Measurements from ENCODE around the gene DNMT3B.
"Not testable (repeated sequence)": the region's sequence is repeated elsewhere in the genome, so short reads cannot be mapped to it uniquely, and the experiment has no call there.

Gene DNMT3B

DNA sequence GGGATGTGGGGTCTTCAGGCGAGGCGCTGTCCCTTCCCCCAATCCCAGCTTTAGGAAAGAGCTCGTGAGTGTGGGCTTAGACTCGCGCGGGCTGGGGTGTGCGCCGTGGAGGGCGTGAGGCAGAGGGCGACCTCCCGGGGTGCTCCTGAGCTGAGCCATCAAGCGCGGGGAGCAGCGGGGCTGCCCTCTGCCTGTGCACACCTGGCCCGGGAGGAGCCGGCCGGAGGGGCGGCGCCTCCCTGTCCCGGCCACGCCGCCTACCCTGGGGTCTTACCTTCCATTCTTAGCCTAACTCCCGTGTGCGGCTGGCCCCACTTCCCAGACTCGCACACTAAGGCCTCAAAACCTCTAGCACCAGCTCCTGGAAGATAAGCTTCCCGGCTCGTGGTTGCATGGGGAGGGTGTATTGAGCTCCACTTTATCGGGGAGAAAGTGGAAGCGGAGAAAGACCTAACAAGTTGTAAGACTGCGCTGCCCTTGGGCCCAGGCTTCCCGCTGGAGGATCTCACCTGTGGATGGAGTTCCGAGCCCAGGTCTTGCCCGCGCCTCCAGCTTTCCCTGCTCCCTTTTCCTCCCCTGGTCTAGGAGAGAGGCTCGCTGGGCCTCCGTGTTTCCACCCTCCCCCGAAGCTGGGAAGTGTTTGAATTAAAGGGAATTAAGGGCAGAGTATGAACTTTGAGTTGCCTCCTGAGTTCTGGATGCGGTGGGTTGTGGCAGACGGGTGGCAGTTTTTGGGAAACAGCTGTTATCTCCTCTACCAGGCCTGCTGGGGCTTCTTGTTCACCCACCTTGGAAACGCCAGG lies 1.2 kb downstream of the DNMT3B start:
- no peak for DNase-seq

DNA sequence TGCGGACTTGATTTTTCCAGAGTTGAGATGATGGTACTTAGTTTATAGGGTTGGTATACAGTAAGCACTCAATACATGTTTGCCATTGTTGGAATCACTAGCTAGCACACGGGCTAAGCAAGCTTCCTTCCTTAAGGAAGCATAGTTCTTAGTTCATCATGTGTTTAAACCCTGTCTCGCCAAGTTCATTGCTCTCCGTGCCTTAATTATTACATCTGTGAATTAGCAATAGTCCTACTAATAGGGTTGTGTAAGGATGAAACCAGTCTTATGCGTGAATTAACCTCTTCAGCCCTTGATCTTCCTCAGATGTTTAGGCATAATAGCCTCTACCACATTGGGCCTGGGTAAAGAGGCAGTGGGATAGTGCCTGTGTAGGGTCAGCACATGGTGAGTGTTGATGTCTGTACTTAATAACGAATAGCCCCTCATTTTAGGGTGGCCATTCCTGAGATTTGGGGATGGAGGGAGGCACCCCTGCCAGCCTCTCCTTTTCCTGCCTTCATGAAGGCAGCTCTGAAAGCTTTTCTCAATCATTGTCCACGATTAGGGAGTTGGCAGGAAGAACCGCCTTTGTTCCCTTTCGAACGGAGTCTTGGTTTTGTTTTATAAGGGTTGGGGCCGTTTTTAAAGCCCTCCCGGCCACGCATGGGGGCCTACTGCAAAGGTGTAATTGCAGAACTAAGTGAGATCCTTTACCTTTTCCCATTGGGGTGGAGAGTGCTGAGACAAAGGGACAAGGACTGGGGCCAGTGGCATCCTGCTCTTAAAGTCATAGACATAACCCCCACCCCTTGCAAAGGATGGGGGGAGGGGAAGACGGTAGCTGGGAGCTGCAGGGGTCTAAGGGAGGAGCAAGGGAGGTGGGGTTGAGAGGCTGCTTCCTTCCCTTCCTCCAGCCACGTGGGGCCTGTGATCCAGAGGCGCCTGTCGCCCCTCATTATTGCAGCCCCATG lies 2.1 kb downstream of the DNMT3B start:
- DNase-seq = no peak

DNA sequence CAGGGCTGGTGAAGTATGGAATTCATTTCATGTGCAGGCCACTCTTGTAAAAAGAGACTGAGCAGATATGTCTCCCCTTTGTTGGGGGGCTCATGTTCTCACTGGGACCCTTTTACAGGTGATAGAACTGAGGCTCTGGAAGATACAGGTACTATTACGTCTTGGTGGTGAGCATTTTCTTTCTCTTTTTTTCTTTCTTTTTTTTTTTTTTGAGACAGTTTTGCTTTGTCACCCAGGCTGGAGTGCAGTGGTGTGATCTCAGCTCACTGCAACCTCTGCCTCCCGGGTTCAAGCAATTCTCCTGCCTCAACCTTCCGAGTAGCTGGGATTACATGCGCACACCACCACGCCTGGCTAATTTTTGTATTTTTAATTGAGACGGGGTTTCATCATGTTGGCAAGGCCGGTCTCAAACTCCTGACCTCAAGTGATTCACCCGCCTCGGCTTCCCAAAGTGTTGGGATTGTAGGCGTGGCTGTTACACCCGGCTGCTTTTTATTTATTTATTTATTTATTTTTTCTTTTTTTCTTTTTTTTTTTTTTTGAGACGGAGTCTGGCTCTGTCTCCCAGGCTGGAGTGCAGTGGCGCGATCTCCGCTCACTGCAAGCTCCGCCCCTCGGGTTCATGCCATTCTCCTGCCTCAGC lies 3.2 kb downstream of the DNMT3B start:
- DNase-seq = not testable (repeated sequence)

DNA sequence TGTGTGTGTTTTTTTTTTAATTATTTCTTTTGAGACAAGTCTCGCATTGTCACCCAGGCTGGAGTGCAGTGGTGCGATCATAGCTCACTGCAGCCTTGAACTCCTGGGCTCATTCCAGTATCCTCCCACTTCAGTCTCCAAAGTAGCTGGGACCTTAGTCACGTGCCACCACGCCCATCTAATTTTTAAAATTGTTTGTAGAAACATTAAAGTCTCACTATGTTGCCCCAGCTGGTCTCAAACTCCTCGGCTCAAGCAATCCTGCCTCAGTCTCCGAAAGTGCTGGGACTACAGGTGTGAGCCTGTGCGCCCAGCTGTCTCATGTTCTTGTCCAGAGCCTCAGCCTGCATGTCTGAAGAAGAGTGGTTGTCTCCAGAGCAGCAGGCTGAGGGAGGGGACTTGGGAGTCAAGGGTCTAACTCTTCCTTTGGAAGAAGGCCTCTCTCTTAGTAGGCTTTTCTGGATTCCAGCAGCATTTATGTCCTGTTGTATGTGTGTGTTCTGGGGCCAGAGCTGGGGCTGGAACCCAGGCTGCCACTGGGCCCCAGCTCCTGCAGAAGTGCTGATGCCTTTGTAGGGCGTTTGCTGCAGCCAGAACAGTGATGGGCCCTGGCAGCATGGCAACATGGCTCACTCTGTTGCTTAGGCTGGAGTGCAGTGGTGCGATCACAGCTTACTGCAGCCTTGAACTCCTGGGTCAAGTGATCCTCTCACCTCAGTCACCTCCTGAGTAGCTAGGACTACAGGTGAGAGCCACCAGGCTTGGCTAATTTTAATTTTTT lies 5.4 kb downstream of the DNMT3B start:
- no peak for DNase-seq

DNA sequence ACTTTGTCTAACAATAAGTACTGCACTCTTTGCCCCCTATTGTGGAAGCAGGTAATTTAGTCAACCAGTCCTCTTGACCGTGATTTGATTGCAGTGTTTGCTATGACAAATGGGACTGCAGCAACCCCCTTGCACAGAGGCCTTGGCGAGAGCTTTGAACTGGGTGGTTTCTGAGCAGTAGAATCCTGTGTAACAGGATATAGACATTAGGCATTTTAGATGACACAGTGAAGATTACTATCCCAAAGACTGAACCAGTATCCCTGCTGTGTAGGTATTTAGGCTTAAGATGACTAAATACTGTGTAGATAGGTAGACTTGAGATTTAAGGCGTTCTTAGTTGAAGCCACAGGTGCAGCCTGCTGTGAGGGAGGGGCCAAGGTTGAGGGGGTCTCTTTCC lies 9.9 kb downstream of the DNMT3B start:
- no peak for DNase-seq

DNA sequence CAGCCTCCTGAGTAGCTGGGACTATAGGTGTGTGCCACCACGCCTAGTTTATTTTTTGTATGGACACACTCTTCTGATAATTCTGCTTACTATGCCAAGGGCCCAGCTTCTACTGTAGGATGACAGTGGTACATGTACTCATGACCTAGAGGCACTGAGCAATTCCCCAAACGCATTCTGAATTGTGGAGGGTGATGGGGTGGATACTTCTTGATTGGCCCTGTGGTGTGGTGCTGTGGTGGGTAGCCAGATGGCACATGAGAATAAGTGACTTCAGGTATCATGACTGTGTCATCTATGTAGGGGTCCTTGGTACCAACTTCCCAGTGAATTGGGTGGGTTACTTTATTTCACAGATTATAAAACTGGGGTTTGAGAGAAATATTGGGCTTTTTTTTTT lies 11.0 kb downstream of the DNMT3B start:
- no peak for DNase-seq

DNA sequence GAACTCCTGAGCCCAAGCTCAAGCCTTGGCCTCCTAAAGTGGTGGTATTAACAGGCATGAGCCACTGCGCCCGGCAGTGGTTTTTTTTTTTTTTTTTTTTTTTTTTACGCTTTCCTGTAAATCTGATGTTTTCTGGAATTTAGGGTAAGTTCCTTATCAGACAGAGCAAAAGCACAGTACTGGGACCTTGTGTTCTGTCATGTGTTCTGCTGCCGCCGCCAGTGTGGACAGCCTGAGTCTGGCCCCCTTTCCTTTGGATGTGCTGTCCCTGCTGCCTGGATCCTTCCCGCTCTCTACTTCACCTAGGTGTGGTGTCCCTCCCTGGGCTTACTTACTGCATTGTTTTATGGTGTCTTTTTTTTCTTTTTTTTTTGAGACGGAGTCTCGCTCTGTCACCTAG lies 11.7 kb downstream of the DNMT3B start:
- DNase-seq = no peak

DNA sequence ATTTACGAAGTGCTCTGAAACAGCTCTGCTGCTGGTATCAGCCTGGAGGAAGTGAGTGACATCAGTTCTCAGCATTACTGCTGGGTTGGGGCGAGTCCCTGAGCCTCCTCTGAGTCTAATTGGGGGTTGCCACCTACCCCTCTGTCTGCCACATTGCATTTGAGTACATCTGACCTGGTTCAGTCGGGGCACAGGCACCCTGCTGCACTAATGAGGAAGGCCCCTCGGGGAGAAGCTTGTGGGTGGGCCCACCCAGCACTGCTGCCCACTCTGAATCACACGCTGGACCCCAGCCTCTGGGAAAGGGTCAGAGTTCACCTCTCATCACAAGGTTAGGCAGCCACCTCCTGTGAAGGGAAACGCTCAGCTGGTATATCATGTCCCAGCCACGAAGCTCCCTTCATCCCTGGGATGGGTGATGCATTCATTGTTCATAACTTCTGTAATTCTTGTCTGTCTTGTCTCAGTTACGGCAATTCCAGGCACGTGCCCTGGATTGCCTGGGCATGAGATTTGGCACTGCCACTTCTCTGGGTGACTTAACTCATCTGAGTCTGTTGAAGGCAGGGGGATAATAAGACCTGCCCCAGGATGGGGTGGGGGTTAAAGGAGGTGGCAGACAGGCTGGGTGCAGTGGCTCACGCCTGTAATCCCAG lies 13.3 kb downstream of the DNMT3B start:
- no peak for DNase-seq

DNA sequence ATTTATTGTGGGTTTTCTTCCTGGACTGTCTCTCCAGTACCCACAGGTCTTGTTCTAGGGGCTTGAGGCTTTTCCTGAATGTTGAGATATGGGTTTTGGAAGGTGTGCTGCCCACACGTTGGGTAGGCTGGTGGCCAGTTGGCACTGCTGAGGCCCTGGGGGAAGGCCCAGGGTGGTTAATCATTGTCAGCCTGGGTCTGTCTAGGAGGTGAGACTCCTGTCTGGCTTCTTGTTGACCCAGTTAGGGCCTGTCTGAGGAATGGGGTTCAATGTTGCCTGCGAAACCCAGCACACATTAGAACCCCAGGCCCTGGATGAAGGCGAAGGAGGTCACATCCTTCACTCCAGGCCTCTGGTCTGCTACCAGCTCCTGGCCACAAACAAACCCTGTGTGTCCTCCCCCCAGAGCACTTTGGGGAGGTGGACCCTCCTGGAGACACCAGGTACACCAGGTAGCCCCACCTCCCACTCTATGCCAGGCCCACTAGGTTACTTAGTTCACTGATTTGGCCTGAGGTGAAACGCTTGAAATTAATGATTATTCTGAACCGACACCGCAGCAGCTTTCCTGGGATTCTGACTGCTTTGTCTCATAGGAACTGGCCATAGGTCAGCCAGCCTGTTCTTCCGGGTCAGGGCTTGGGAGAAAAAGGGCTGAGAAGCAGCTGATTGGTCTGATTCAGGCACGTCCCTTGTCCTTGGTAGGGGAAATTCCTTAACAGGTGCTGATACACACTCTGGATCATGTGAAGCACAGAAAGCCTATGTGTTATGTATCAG lies 15.2 kb downstream of the DNMT3B start:
- no peak for DNase-seq

DNA sequence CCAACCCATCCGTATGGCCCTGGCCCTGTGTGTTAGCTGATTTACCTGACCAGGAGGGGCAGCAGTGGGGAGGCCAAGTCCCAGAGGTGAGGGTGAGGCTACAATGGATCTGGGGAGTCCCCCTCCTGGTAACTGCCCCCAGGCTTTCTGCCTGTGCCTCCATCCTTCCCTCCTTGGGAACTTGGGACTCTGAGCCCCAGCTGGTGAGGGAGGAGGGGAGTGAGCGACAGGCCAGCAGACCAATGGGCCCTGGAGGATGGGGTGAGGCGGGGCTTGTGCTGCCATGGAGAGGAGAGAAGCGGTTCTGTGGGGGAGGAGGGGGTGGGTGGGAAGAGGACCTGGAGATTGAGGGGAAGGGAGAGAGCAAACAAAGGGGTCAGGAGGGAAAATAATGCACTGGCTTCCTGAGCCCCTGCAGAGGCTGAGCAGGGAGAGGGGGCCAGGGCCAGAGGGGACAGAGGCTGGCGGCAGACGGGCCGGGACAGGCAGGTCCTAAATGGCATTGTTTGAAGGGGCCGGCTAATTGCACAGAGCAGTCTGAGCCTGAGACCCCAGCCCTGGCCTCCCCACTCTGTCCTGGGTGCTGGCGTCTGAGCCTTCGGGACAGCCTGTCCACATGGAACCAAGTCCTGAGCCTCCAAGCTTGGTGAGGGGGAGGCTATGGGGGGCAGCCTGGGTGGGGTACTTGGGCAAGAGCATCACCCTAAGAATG lies 17.5 kb downstream of the DNMT3B start:
- no peak for DNase-seq

DNA sequence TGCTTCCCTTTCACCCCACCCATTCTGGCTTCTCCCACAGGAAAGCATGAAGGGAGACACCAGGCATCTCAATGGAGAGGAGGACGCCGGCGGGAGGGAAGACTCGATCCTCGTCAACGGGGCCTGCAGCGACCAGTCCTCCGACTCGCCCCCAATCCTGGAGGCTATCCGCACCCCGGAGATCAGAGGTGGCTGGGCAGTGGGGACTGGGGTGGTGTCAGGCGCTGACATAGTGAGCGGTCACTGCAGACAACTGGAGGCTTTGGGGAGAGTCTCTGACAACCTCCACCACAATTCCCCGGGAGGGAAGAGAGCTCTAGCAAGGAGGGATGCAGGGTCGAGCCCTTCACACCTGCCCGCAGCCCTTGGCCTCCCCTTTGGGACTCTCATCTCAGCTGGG lies 18.1 kb downstream of the DNMT3B start:
- no peak for DNase-seq

DNA sequence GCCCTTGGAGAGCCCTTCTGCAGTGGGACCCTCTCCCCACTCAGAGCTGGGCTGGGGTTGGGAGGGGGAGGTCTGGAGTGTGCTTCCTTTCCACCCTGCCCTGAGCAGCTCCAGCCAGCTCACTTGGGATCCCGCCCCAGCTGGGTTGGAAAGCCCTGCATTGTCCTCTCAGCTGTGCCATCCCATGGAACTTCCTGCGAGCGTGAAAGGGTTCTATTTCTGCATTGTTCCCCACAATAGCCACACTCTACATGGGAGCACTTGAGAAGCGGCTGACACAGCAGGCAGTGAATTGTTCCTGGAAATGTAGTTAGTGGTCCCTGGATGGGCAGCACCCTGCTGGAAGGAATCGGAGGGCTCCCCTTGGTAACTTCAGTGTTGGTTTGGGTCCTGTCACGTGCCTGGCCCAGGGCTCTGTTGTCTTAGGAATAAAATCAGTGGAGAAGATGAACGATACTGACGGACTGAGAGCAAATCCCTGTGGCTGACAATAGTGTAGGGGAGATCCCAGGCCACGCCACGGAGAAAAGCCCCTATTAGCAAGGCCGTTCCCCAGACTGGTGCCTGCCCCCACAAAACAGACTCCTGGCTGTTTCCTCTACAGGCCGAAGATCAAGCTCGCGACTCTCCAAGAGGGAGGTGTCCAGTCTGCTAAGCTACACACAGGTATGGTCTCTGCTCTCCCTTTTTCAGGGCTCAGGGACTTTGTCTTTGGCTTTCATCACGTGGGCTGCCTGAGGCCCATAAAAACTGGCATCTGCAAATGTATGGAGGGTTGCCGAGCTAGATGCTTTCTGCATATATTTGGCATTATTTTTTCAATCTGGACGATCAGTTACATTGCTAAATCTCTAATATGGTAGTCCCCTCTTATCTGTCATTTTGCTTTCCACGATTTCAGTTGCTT lies 18.8 kb downstream of the DNMT3B start:
- no peak for DNase-seq

DNA sequence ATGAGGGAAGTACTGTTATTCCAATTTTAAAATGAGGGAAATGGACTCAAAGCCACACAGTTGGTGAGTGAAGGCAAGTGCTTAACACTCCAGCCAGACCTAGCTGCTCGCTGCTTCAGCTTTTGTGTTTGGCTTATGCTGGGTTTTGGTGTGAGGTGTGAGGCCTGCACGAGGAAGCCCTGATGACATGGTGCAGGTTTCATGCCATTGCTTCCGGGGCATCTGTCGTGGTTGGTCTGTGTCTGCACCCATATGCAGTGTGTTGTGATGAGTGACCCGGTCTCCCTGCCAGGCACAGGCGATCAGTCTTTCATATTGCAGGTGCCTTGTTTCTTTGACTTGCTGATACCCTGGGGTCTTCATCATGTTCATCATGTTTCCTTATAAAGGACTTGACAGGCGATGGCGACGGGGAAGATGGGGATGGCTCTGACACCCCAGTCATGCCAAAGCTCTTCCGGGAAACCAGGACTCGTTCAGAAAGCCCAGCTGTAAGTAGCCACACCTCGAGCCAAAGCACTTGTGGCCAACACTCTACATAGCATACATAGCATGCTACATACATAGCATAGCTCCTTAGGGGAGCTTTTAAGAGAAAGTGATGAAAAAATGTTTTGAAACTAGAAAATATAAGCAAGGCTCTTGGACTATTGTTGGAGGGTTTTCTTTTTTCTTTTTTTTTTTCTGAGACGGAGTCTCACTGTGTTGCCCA lies 22.3 kb downstream of the DNMT3B start:
- no peak for DNase-seq

DNA sequence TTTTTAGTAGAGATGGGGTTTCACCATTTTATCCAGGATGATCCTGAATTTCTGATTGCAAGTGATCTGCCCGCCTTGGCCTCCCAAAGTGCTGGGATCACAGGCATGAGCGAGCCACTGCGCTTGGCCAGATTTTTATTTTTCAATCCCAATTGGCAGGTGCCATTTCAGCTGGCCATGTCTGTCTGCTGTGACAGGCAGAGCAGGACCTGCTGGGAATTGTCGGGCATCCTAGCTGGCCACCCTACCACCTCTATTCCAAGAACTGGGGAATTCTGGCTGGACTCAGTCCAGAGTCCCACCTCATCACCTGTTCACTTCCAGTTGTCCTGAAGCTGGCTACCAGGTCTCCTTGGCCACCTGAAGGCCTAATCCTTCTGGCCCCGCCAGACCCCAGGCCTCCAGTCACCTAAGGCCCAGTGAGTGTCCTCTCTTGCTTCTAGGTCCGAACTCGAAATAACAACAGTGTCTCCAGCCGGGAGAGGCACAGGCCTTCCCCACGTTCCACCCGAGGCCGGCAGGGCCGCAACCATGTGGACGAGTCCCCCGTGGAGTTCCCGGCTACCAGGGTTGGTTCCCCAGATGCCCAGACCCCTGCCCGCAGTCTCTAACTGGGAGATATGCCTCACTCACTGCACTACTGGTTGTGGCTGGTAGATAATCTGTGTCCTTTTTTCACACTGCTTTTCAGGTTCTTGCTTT lies 24.0 kb downstream of the DNMT3B start:
- no peak for DNase-seq

DNA sequence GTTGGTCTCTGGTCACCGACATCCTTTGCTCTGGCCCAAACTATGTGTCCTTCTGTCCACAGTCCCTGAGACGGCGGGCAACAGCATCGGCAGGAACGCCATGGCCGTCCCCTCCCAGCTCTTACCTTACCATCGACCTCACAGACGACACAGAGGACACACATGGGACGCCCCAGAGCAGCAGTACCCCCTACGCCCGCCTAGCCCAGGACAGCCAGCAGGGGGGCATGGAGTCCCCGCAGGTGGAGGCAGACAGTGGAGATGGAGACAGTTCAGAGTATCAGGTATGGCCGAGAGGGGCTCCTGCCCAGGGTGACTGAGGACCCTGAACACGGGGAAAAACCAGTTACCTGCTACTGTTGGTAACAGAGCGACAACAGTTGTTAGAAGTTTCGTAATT lies 25.0 kb downstream of the DNMT3B start:
- no peak for DNase-seq

DNA sequence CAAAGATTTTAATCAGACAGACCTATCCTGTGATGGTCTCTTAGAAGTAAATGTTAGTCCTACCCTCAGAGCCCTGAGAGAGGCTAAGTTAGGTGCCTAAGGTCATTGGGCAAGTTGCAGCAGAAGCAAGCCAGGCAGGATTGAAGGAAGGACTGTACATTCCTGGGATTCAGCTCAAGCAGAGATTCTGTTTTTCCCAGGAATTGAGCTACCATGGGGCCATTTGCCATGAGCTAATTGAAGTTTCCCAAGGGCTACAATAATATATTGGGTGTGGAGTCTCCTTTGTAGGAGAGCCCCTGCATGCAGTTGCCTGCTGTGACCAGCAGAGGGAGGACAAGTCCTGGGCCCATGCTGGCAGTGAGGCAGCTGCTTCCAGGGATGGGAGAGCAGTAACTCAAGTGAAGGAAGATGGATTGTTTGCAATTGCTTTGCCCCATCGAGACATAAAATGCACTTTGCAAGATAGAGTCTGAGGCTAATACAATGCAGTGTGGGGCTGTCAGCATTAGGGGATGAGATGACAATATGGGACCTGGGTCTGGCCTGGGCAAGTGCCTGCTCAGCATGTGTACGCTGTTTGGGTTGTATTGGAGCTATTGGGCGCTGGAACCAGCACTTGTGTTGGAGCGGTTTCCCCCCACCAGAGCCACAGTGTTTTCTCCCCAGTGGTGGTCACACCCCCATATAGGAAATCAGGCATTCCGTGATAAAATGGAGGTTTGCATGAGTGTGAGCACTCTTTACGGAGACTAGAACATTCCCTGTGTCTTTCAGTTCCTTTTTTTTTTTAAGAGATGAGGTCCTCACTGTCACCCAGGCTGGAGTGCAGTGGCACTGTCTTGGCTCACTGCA lies 27.9 kb downstream of the DNMT3B start:
- peak; percentile 76 to 79 for DNase-seq

DNA sequence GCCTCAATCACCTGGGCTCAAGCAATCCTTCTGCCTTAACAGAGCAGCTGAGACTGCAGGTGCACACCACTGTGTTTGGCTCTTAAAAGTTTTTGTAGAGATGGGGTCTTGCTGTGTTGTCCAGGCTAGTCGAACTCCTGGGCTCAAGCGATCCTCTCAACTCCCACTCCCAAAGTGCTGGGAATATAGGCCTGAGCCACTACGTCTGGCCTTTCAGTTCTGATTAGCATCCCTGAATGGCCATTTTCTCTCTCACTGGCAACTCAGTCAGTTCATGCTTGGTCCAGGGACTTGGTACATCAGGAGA lies 28.5 kb downstream of the DNMT3B start:
- no peak for DNase-seq
